CD4-positive, alpha-beta T cell treated with Interleukin-6 for 4 hours (primary cell): ENCODE data around the gene FAM227B.
A peak's percentile ranks its signal among the peaks of the same experiment; 100 is the strongest.
"Not testable (repeated sequence)": the region's sequence is repeated elsewhere in the genome, so short reads cannot be mapped to it uniquely, and the experiment has no call there.

ENCODE experiments used
- DNase-seq: peaks from one replicate; pipeline ENCODE4 v3.0.0-alpha.2; 2020; ENCODE audit warnings: mixed read lengths

FAM227B gene

GRCh38 chr15:49492151-49492550 is 128.5 kb downstream of the FAM227B start:
- DNase-seq = no peak

GRCh38 chr15:49490966-49491365 is 129.7 kb downstream of the FAM227B start:
- DNase-seq = no peak

- not testable (repeated sequence) for DNase-seq
Measured at GRCh38 chr15:49485401-49485800, 135.2 kb downstream of the FAM227B start.

GRCh38 chr15:49478982-49479381 is 141.6 kb downstream of the FAM227B start:
- not testable (repeated sequence) for DNase-seq

GRCh38 chr15:49478021-49478420 is 142.6 kb downstream of the FAM227B start:
- not testable (repeated sequence) for DNase-seq

- DNase-seq = no peak
Measured at GRCh38 chr15:49473031-49473430, 147.6 kb downstream of the FAM227B start.

- no peak for DNase-seq
Measured at GRCh38 chr15:49472338-49472737, 148.3 kb downstream of the FAM227B start.

GRCh38 chr15:49471733-49472132 is 148.9 kb downstream of the FAM227B start:
- no peak for DNase-seq

GRCh38 chr15:49471248-49471647 is 149.4 kb downstream of the FAM227B start:
- peak; percentile 7 for DNase-seq

GRCh38 chr15:49468481-49468839 is 152.2 kb downstream of the FAM227B start:
- no peak for DNase-seq

GRCh38 chr15:49467746-49468480 is 152.7 kb downstream of the FAM227B start:
- DNase-seq = no peak

- no peak for DNase-seq
Measured at GRCh38 chr15:49466119-49466518, 154.5 kb downstream of the FAM227B start.

- DNase-seq = no peak
Measured at GRCh38 chr15:49464522-49464921, 156.1 kb downstream of the FAM227B start.

GRCh38 chr15:49462232-49462844 is 158.3 kb downstream of the FAM227B start:
- DNase-seq = no peak

- no peak for DNase-seq
Measured at GRCh38 chr15:49460411-49460941, 160.1 kb downstream of the FAM227B start.

- no peak for DNase-seq
Measured at GRCh38 chr15:49458145-49458544, 162.5 kb downstream of the FAM227B start.

- no peak for DNase-seq
Measured at GRCh38 chr15:49456166-49456565, 164.5 kb downstream of the FAM227B start.

GRCh38 chr15:49452595-49452994 is 168.0 kb downstream of the FAM227B start:
- DNase-seq = no peak

- DNase-seq = no peak
Measured at GRCh38 chr15:49441816-49442215, 178.8 kb downstream of the FAM227B start.

GRCh38 chr15:49441356-49441755 is 179.3 kb downstream of the FAM227B start:
- DNase-seq = no peak

GRCh38 chr15:49439678-49440395 is 180.8 kb downstream of the FAM227B start:
- DNase-seq = no peak

GRCh38 chr15:49438962-49439631 is 181.5 kb downstream of the FAM227B start:
- no peak for DNase-seq

GRCh38 chr15:49436751-49437150 is 183.9 kb downstream of the FAM227B start:
- no peak for DNase-seq
